Lower leg skin (tissue), 4 donors: ENCODE data around the gene DDX27. TPM values are rescaled to one million over a fixed set of nuclear protein-coding genes. Genes with fewer than 3 reads are reported as not detected.

Experiments
- DNase-seq, 2 donors: peaks; one replicate each; pipeline ENCODE4 v3.0.0-alpha.2; 2019; ENCODE audit warnings: low spot score in 2 of 2
- H3K4me3 ChIP-seq: fragments of 200-600 bp; sonication (generic); 2 replicates; pipeline ENCODE4 v1.5.1; 2017; ENCODE audit warnings: mild to moderate bottlenecking, low read depth; ENCODE audit not compliant: poor library complexity, severe bottlenecking
- CTCF ChIP-seq, 3 donors: fragments of 450-650 bp; IDR thresholded peaks; one replicate each; pipeline ENCODE4 v1.5.1; 2016; ENCODE audit warnings: antibody characterized with exemption in 3 of 3, mild to moderate bottlenecking in 3 of 3, moderate library complexity in 2 of 3
- POLR2A ChIP-seq, 2 donors: fragments of 450-650 bp; IDR thresholded peaks; one replicate each; pipeline ENCODE4 v1.6.1; 2016 to 2017; ENCODE audit warnings: antibody characterized with exemption in 2 of 2, mild to moderate bottlenecking in 1 of 2, moderate library complexity in 1 of 2
- WGBS, 2 donors: methylation state at CpG; one replicate each; pipeline ENCODE4 v1.1.5; 2018; 5-methylcytosine and 5-hydroxymethylcytosine counted together
- intact Hi-C: fragments of 100-400 bp; cut with DNase I; formaldehyde crosslinking; loops from one replicate; pipeline ENCODE4 v1.15.0; 2023; ENCODE audit warnings: low total_unique reads
- total RNA-seq, 4 donors: library from RNA; depleted of rRNA; stranded (reverse); fragments of >200 nt; gene quantifications; one replicate each; pipeline ENCODE4 v1.1.0, GENCODE V29; 2016

DDX27 gene
- total RNA-seq, 4 donors from 2014 or later = 33.9 to 38.0 (median 36.7) TPM

DNA sequence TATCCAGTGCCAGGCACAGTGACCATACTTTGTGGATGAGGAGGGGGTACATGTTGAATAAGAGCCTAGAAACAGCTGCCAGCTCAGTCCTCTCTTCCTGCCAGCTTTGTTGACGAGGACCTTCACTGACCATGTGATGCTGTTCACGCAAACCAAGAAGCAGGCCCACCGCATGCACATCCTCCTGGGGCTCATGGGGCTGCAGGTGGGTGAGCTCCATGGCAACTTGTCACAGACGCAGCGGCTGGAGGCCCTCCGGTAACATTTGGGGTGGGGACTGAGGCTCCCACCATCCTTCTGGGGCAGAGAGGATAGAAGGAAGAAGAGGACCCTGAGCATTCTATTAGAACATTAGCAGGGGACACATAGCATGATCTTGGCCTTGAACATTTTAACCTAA, 15.6 kb downstream of the DDX27 start:
- no peak for TF ChIP-seq POLR2A (IDR thresholded peaks at IDR 0.05)
- no peak for TF ChIP-seq CTCF (IDR thresholded peaks at IDR 0.05)
- 95 to 96% methylated on average over 6 of the region's 6 CpGs for WGBS, 2 donors
- DNase-seq = no peak
- intact Hi-C loops = no loop called here
- no peak overlapping the region for H3K4me3 ChIP-seq

GRCh38 chr20:49236301-49236700, 17.1 kb downstream of the DDX27 start:
- 85 to 90% methylated on average over 9 of the region's 9 CpGs for WGBS, 2 donors
- TF ChIP-seq CTCF (IDR thresholded peaks at IDR 0.05) (no peak), POLR2A (IDR thresholded peaks at IDR 0.05) (no peak)
- intact Hi-C loops = no loop called here

DNA sequence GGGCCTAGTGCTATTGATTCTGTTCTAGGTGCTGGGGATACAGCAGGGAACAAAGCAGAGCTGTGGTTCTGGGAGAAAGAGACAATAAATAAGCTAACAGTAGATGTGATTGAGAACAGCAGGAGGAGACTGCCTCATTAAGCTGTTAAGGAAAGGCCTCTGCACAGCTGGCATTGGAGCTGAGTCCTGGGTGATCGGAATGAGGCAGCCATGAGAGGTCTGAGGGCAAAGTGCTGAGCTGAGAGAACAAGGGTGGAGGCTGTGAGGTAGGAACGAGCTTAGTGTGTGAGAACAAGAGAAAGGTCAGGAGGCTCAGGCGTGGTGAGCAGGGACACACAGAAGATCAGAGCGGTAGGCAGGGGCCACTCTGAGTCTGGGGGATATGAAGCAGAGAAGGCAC, 18.3 kb downstream of the DDX27 start:
- intact Hi-C loops = no loop called here
- no peak overlapping the region for H3K4me3 ChIP-seq
- no peak for TF ChIP-seq CTCF (IDR thresholded peaks at IDR 0.05)
- TF ChIP-seq POLR2A (IDR thresholded peaks at IDR 0.05) = no peak
- 81 to 87% methylated on average over 4 of the region's 4 CpGs for WGBS, 2 donors
- no peak for DNase-seq

More at GRCh38 chr20:49236301-49236700, 17.1 kb downstream of the DDX27 start:
- no peak for DNase-seq
- H3K4me3 ChIP-seq = no peak overlapping the region

- 32 to 38% methylated on average over 3 of the region's 3 CpGs for WGBS, 2 donors
- no peak overlapping the region for H3K4me3 ChIP-seq
- intact Hi-C loops = no loop called here
- TF ChIP-seq CTCF (IDR thresholded peaks at IDR 0.05) (no peak), POLR2A (IDR thresholded peaks at IDR 0.05) (no peak)
- no peak for DNase-seq
Observed at GRCh38 chr20:49245921-49246740, 26.9 kb downstream of the DDX27 start.

DNA sequence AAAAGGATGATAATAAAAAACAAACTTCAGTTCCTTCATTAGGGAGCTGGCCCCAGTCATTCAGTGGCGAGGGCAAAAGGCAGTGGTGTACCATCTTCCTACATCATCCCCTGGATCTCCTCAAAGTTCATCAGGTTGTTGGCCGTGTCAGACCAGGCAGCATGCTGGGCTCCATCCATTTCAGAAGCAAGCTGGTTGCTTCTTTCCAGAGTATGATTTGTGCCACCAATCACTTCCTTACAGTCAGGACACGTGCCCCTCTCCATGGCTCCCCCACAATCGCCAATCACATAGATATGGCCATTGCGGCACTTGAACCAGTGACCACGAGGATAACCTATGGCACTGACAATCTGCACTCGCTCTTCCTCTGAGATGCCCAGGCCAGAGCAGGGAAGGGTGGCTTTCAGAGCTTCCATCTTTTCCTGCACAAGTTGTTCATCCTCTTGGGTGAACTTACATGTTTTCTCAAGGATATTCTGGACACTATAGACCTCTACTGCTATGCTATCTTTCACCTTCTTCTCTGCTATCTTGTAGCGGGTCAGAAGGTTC, 28.0 kb downstream of the DDX27 start:
- intact Hi-C loops = no loop called here
- WGBS, 2 donors = 92% methylated on average over 8 of the region's 8 CpGs
- no peak for DNase-seq
- no peak for TF ChIP-seq CTCF (IDR thresholded peaks at IDR 0.05)
- no peak for TF ChIP-seq POLR2A (IDR thresholded peaks at IDR 0.05)
- H3K4me3 ChIP-seq = no peak overlapping the region
